ENCODE data around the gene ATP11C. TPM values are rescaled to one million over a fixed set of nuclear protein-coding genes. Genes with fewer than 3 reads are reported as not detected.

The ATP11C gene
- total and polyA plus RNA-seq, 2 experiments from 2014 or later: 44.0 to 90.7 TPM

DNA sequence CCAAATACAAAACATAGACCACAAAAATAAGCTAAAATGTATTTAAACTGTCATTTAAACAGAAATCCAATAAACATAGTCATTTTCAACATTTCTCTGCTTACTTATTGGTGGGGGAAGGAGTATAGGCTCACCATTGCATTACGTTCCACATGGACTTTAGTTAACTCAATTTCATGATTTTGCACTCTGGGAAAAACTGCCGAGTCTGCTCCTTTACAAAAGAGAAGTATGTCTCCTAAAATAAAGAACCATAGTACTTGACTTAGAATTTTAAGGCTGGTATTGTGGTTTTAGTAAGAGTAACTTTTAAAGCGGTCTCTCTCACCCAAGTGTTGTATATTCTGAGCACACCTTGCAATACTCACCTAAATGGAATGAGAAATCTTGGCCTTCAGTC, 149.8 kb downstream of the ATP11C start:
- no peak for ATAC-seq
- no peaks in the 10 kb centered on the region for H3F3A ChIP-seq (replicated peaks; ENCODE audit: low read depth)
- H3K27ac Mint-ChIP-seq: no peak overlapping the region
- DNase-seq (ENCODE audit: low spot score): no peak
- H2AFZ ChIP-seq: no peak overlapping the region
- H3K36me3 Mint-ChIP-seq (ENCODE audit: low read depth): peaks cover 27% of the 10 kb centered on the region; the same call in 2 of the 3 replicates
- no peaks in the 10 kb centered on the region for H3K9me3 Mint-ChIP-seq
- H3K79me2 ChIP-seq (replicated peaks; ENCODE audit: insufficient read depth): no peaks in the 10 kb centered on the region
- H3K4me1 ChIP-seq (ENCODE audit: insufficient read depth): no peaks in the 10 kb centered on the region
- H3K4me3 ChIP-seq: no peak overlapping the region
- H3K4me1 Mint-ChIP-seq: no peaks in the 10 kb centered on the region
- H3K27ac ChIP-seq (ENCODE audit: low read depth): no peak overlapping the region
- H3K27me3 ChIP-seq (ENCODE audit: insufficient read depth): no peaks in the 10 kb centered on the region
- no peak overlapping the region for H3K4me3 Mint-ChIP-seq
- TF ChIP-seq, protein P1, sequence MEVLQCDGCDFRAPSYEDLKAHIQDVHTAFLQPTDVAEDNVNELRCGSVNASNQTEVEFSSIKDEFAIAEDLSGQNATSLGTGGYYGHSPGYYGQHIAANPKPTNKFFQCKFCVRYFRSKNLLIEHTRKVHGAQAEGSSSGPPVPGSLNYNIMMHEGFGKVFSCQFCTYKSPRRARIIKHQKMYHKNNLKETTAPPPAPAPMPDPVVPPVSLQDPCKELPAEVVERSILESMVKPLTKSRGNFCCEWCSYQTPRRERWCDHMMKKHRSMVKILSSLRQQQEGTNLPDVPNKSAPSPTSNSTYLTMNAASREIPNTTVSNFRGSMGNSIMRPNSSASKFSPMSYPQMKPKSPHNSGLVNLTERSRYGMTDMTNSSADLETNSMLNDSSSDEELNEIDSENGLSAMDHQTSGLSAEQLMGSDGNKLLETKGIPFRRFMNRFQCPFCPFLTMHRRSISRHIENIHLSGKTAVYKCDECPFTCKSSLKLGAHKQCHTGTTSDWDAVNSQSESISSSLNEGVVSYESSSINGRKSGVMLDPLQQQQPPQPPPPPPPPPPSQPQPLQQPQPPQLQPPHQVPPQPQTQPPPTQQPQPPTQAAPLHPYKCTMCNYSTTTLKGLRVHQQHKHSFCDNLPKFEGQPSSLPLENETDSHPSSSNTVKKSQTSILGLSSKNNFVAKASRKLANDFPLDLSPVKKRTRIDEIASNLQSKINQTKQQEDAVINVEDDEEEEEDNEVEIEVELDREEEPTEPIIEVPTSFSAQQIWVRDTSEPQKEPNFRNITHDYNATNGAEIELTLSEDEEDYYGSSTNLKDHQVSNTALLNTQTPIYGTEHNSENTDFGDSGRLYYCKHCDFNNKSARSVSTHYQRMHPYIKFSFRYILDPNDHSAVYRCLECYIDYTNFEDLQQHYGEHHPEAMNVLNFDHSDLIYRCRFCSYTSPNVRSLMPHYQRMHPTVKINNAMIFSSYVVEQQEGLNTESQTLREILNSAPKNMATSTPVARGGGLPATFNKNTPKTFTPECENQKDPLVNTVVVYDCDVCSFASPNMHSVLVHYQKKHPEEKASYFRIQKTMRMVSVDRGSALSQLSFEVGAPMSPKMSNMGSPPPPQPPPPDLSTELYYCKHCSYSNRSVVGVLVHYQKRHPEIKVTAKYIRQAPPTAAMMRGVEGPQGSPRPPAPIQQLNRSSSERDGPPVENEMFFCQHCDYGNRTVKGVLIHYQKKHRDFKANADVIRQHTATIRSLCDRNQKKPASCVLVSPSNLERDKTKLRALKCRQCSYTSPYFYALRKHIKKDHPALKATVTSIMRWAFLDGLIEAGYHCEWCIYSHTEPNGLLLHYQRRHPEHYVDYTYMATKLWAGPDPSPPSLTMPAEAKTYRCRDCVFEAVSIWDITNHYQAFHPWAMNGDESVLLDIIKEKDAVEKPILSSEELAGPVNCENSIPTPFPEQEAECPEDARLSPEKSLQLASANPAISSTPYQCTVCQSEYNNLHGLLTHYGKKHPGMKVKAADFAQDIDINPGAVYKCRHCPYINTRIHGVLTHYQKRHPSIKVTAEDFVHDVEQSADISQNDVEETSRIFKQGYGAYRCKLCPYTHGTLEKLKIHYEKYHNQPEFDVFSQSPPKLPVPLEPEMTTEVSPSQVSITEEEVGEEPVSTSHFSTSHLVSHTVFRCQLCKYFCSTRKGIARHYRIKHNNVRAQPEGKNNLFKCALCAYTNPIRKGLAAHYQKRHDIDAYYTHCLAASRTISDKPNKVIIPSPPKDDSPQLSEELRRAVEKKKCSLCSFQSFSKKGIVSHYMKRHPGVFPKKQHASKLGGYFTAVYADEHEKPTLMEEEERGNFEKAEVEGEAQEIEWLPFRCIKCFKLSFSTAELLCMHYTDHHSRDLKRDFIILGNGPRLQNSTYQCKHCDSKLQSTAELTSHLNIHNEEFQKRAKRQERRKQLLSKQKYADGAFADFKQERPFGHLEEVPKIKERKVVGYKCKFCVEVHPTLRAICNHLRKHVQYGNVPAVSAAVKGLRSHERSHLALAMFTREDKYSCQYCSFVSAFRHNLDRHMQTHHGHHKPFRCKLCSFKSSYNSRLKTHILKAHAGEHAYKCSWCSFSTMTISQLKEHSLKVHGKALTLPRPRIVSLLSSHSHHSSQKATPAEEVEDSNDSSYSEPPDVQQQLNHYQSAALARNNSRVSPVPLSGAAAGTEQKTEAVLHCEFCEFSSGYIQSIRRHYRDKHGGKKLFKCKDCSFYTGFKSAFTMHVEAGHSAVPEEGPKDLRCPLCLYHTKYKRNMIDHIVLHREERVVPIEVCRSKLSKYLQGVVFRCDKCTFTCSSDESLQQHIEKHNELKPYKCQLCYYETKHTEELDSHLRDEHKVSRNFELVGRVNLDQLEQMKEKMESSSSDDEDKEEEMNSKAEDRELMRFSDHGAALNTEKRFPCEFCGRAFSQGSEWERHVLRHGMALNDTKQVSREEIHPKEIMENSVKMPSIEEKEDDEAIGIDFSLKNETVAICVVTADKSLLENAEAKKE (CRISPR knock-in tag; IDR thresholded peaks at IDR 0.05): no peak
- no peak for TF ChIP-seq CREB1 (CRISPR knock-in tag; IDR thresholded peaks at IDR 0.05; ENCODE audit: low read depth)
- TF ChIP-seq EZH2 (IDR thresholded peaks at IDR 0.05; ENCODE audit: low read depth, unreplicated experiment): no peak
- TF ChIP-seq POLR2AphosphoS5 (IDR thresholded peaks at IDR 0.05; ENCODE audit: low read depth): no peak
- no peak for TF ChIP-seq JUNB (IDR thresholded peaks at IDR 0.05; ENCODE audit: unreplicated experiment)
- no peak for TF ChIP-seq EZH2phosphoT487 (IDR thresholded peaks at IDR 0.05; ENCODE audit: unreplicated experiment)
- no peak for TF ChIP-seq NANOG (IDR thresholded peaks at IDR 0.05; ENCODE audit: borderline replicate concordance)
- TF ChIP-seq, protein P2, sequence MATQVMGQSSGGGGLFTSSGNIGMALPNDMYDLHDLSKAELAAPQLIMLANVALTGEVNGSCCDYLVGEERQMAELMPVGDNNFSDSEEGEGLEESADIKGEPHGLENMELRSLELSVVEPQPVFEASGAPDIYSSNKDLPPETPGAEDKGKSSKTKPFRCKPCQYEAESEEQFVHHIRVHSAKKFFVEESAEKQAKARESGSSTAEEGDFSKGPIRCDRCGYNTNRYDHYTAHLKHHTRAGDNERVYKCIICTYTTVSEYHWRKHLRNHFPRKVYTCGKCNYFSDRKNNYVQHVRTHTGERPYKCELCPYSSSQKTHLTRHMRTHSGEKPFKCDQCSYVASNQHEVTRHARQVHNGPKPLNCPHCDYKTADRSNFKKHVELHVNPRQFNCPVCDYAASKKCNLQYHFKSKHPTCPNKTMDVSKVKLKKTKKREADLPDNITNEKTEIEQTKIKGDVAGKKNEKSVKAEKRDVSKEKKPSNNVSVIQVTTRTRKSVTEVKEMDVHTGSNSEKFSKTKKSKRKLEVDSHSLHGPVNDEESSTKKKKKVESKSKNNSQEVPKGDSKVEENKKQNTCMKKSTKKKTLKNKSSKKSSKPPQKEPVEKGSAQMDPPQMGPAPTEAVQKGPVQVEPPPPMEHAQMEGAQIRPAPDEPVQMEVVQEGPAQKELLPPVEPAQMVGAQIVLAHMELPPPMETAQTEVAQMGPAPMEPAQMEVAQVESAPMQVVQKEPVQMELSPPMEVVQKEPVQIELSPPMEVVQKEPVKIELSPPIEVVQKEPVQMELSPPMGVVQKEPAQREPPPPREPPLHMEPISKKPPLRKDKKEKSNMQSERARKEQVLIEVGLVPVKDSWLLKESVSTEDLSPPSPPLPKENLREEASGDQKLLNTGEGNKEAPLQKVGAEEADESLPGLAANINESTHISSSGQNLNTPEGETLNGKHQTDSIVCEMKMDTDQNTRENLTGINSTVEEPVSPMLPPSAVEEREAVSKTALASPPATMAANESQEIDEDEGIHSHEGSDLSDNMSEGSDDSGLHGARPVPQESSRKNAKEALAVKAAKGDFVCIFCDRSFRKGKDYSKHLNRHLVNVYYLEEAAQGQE (IDR thresholded peaks at IDR 0.05; ENCODE audit: unreplicated experiment): no peak
- no peak for TF ChIP-seq ZNF331 (CRISPR knock-in tag; IDR thresholded peaks at IDR 0.05; ENCODE audit: low read depth)
- TF ChIP-seq CTCF (conservative IDR thresholded peaks at IDR 0.05; ENCODE audit: low read depth in 2 of 2): no peak
- TF ChIP-seq, protein P3, sequence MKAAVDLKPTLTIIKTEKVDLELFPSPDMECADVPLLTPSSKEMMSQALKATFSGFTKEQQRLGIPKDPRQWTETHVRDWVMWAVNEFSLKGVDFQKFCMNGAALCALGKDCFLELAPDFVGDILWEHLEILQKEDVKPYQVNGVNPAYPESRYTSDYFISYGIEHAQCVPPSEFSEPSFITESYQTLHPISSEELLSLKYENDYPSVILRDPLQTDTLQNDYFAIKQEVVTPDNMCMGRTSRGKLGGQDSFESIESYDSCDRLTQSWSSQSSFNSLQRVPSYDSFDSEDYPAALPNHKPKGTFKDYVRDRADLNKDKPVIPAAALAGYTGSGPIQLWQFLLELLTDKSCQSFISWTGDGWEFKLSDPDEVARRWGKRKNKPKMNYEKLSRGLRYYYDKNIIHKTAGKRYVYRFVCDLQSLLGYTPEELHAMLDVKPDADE (IDR thresholded peaks at IDR 0.05): no peak
- TF ChIP-seq ZNF114 (CRISPR knock-in tag; IDR thresholded peaks at IDR 0.05): no peak
- no peaks in the 10 kb centered on the region for H4K20me1 ChIP-seq (replicated peaks; ENCODE audit: insufficient read depth)
- H3K4me2 ChIP-seq: no peak overlapping the region
- no peaks in the 10 kb centered on the region for H3K9me2 ChIP-seq (ENCODE audit: insufficient read depth)
- H3K27me3 Mint-ChIP-seq (ENCODE audit: insufficient read depth, low read depth, poor library complexity): peaks cover 2% of the 10 kb centered on the region
- peaks cover 5% of the 10 kb centered on the region; the same call in 1 of the 2 replicates for H3K36me3 ChIP-seq (ENCODE audit: insufficient read depth)

Measured in GM23338 (cell line).